Lower lobe of right lung (tissue), 2 donors: ENCODE measurements around the gene CHRM2. TPM values are rescaled to one million over a fixed set of nuclear protein-coding genes. Genes with fewer than 3 reads are reported as not detected.

Experiments used
- ATAC-seq, 2 donors: fragments of 200-7000 bp; cut with Tn5 transposase; one replicate each; pipeline ENCODE4 v1.9.1; 2020 to 2022; ENCODE audit warnings: mild to moderate bottlenecking in 2 of 2, moderate library complexity in 2 of 2
- DNase-seq: peaks from one replicate; pipeline ENCODE4 v3.0.0-alpha.2; 2020
- H3K27ac ChIP-seq: fragments of 200-600 bp; one replicate; pipeline ENCODE4 v1.8.0; 2022
- H3K27me3 ChIP-seq: fragments of 200-600 bp; one replicate; pipeline ENCODE4 v1.8.0; 2022; ENCODE audit warnings: low read depth
- H3K36me3 ChIP-seq: fragments of 200-600 bp; one replicate; pipeline ENCODE4 v1.8.0; 2022; ENCODE audit warnings: mild to moderate bottlenecking
- H3K4me1 ChIP-seq: fragments of 200-600 bp; one replicate; pipeline ENCODE4 v1.8.0; 2022
- H3K4me3 ChIP-seq: fragments of 200-600 bp; one replicate; pipeline ENCODE4 v1.8.0; 2022; ENCODE audit warnings: mild to moderate bottlenecking
- H3K9me3 ChIP-seq: fragments of 200-600 bp; one replicate; pipeline ENCODE4 v1.8.0; 2022
- intact Hi-C: fragments of 100-400 bp; cut with DNase I; formaldehyde crosslinking; loops from one replicate; pipeline ENCODE4 v1.11.0; 2022
- total RNA-seq: library from RNA; stranded (reverse); fragmentation: NEBNext Ultra II Directional; extraction: Animal tissue kit (Norgen Biotek cat#: 25700); gene quantifications from one replicate; pipeline ENCODE4 v1.2.1, GENCODE V29; 2021
- TF ChIP-seq, protein P1 (sequence below): fragments of 200-600 bp; IDR thresholded peaks from one replicate; pipeline ENCODE4 v1.8.0; 2022; ENCODE audit warnings: antibody characterized with exemption, mild to moderate bottlenecking
- donor health status: DM: no; HTN: yes; CAD: no; lungs with severe emphysema.

CHRM2 gene
- total RNA-seq, 1 donor from 2014 or later = 2.8 TPM

DNA sequence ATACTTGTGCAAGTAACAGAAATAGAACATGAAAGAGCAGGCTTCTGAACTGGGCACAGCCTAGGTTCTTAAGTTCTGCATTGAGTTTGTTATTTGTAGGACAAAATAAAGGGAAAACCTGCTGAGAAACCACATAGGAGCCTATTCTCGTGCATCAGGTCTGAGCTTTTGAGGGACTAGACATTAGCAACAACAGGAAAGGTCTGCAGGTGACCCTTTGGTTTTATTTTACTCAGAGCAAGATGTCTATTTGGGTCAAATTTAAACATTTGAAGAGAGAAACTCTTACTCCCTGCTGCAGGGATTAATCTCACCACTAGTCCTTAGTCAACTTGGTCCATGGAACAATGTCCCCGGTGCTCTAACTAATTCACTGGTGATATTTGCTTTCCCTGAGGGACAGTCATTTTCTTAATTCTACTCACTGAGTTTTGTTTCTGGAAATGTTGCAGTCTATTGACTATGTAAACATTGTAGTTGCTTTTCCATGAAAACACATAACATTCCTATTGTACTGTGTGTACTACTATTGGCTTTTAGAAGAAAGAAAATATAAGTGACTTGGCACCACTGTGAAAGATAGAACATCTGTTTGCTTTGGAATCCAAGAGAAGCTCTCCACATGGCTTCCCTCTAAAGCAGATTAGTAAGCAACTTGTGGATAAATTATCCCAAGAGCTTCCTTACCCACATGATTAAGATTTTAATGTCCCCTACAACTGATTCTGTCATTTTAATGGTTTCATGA lies 108.2 kb downstream of the CHRM2 start:
- H3K36me3 ChIP-seq = no peaks in the 10 kb centered on the region
- TF ChIP-seq, protein P1, sequence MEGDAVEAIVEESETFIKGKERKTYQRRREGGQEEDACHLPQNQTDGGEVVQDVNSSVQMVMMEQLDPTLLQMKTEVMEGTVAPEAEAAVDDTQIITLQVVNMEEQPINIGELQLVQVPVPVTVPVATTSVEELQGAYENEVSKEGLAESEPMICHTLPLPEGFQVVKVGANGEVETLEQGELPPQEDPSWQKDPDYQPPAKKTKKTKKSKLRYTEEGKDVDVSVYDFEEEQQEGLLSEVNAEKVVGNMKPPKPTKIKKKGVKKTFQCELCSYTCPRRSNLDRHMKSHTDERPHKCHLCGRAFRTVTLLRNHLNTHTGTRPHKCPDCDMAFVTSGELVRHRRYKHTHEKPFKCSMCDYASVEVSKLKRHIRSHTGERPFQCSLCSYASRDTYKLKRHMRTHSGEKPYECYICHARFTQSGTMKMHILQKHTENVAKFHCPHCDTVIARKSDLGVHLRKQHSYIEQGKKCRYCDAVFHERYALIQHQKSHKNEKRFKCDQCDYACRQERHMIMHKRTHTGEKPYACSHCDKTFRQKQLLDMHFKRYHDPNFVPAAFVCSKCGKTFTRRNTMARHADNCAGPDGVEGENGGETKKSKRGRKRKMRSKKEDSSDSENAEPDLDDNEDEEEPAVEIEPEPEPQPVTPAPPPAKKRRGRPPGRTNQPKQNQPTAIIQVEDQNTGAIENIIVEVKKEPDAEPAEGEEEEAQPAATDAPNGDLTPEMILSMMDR = no peak
- H3K9me3 ChIP-seq = no peaks in the 10 kb centered on the region
- H3K27ac ChIP-seq = no peak overlapping the region
- no peak for ATAC-seq
- DNase-seq = no peak
- no peak overlapping the region for H3K4me3 ChIP-seq
- no peaks in the 10 kb centered on the region for H3K27me3 ChIP-seq
- H3K4me1 ChIP-seq = no peaks in the 10 kb centered on the region
- intact Hi-C loops = no loop called here

DNA sequence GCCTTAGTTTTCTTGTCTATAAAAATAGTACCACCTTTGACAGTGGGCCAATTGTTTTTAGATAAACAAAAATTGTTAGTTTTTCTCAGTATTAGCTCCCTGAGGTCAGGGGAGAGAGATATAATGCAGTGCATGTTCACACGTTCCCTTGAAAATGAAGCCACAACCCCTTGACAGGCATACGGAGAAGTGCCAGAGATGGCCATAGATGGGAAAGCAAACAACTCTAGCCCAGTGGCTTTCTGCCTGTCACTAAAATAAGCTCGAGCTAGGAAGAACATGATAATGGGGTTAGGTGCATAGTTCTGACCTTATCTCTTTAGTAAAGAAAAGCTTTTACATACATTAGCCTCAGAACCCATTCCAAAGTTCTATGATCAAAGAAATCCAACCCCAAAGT lies 124.9 kb downstream of the CHRM2 start:
- Histone ChIP-seq H3K27ac (no peak overlapping the region), H3K27me3 (no peaks in the 10 kb centered on the region), H3K4me1 (no peaks in the 10 kb centered on the region), H3K36me3 (no peaks in the 10 kb centered on the region), H3K9me3 (no peaks in the 10 kb centered on the region), H3K4me3 (no peak overlapping the region)
- TF ChIP-seq, protein P1 = no peak
- intact Hi-C loops = no loop called here
- no peak for DNase-seq
- ATAC-seq = no peak

DNA sequence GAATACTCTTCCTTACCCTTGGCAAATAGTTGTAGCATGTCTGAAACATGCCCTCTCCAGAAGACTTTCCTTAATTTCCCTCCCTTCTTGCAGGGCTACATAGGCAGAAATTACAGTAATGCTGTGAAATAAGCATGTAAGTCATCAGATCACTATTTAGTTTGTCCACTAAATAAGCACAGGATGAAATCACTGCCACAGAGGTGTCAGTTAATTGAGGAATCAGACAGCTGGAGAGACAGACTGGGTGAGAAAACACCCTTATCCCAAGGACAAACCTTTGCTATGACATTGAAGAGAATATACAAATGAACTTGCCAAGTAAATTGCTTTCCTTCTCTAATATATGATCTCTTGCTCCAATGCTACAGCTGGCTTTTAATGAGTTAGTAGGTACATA lies 129.3 kb downstream of the CHRM2 start:
- ATAC-seq = no peak
- Histone ChIP-seq H3K4me3 (no peak overlapping the region), H3K27me3 (no peaks in the 10 kb centered on the region), H3K9me3 (no peaks in the 10 kb centered on the region), H3K27ac (no peak overlapping the region), H3K36me3 (no peaks in the 10 kb centered on the region), H3K4me1 (no peaks in the 10 kb centered on the region)
- no peak for DNase-seq
- intact Hi-C loops = no loop called here
- TF ChIP-seq, protein P1 = no peak

DNA sequence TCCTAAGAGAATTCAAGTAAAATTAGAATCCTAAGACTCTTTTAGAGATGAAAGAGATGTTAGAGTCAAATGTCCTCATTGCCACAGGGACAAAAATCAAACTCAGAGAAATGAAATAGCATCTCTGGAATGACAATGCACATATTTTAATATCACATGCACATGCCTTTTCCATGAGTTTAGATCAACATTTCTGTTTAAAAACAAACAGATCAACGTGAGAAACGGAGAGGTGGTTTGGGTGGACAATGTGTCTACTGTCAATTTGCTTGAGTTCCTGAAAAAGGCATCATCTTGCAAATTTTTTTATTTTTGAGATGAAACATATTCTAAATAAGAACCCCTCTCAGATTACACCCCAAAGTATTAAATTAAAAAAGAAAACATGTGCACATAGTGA lies 130.0 kb downstream of the CHRM2 start:
- no peaks in the 10 kb centered on the region for H3K36me3 ChIP-seq
- H3K4me3 ChIP-seq = no peak overlapping the region
- DNase-seq = no peak
- ATAC-seq = no peak
- H3K27ac ChIP-seq = no peak overlapping the region
- H3K27me3 ChIP-seq = no peaks in the 10 kb centered on the region
- H3K4me1 ChIP-seq = no peaks in the 10 kb centered on the region
- no peaks in the 10 kb centered on the region for H3K9me3 ChIP-seq
- TF ChIP-seq, protein P1 = no peak
- intact Hi-C loops = no loop called here

DNA sequence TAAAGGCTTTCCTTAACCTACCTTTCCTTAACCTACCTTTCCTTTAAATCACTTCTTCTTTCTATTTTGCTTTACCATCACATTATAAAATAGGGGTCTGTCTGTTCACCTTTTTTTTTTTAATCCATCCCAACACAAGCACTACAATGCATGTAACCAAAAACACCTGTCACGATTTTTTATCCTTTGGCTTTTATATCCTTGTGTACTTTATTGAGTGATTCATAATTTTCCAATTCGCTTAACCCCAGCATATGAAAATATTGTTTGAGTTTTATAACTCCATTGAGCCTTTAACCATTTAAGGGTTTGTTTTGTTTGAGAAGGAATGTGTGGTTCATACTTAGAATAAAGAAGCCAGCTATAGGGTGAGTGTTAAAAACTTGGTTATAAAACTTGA lies 132.2 kb downstream of the CHRM2 start:
- intact Hi-C loops = no loop called here
- ATAC-seq (no peak), DNase-seq (no peak)
- Histone ChIP-seq H3K27me3 (no peaks in the 10 kb centered on the region), H3K4me1 (no peaks in the 10 kb centered on the region), H3K36me3 (no peaks in the 10 kb centered on the region), H3K27ac (no peak overlapping the region), H3K4me3 (no peak overlapping the region), H3K9me3 (no peaks in the 10 kb centered on the region)
- TF ChIP-seq, protein P1 = no peak
